SKM-1 (cell line): Measurements from ENCODE around the gene C4A.
"Not testable (repeated sequence)": the region's sequence is repeated elsewhere in the genome, so short reads cannot be mapped to it uniquely, and the experiment has no call there.

Experiments
- DNase-seq: peaks from one replicate; lab custom pipeline; 2025; ENCODE audit not compliant: unreplicated experiment; lab: John Stamatoyannopoulos, UW

Gene C4A

GRCh38 chr6:31981744-31982143 is at the start of gene C4A:
Gene C4A (plus strand): TSS chr6:31982057. CDS start chr6:31982108, 51 bp downstream.
- DNase-seq, result not testable (repeated sequence)

GRCh38 chr6:31932137-31932536 is 49.7 kb upstream of the C4A start:
- DNase-seq, result not testable (repeated sequence)

GRCh38 chr6:31933537-31933936 is 48.3 kb upstream of the C4A start:
- DNase-seq, result no peak

- DNase-seq, result no peak
Measured at GRCh38 chr6:31935021-31935420, 46.8 kb upstream of the C4A start.

GRCh38 chr6:31935823-31936222 is 46.0 kb upstream of the C4A start:
- no peak for DNase-seq

GRCh38 chr6:31940256-31940664 is 41.6 kb upstream of the C4A start:
- DNase-seq, result no peak

- no peak for DNase-seq
Measured at GRCh38 chr6:31943742-31944141, 38.1 kb upstream of the C4A start.

- DNase-seq, result no peak
Measured at GRCh38 chr6:31945154-31945506, 36.7 kb upstream of the C4A start.

- no peak for DNase-seq
Measured at GRCh38 chr6:31945507-31946369, 36.1 kb upstream of the C4A start, which contains the start of gene CFB. Gene CFB (plus strand): TSS chr6:31946095. CDS start chr6:31946222, 127 bp downstream.

GRCh38 chr6:31946370-31946885 is 35.4 kb upstream of the C4A start:
- DNase-seq, result no peak

- no peak for DNase-seq
Measured at GRCh38 chr6:31947070-31947675, 34.7 kb upstream of the C4A start.

GRCh38 chr6:31947864-31948263 is 34.0 kb upstream of the C4A start:
- no peak for DNase-seq

- no peak for DNase-seq
Measured at GRCh38 chr6:31948306-31948705, 33.6 kb upstream of the C4A start.

- no peak for DNase-seq
Measured at GRCh38 chr6:31948753-31949413, 33.0 kb upstream of the C4A start.

GRCh38 chr6:31949926-31950548 is 31.8 kb upstream of the C4A start:
- no peak for DNase-seq

GRCh38 chr6:31952140-31952805 is 29.6 kb upstream of the C4A start:
- no peak for DNase-seq

- DNase-seq, result no peak
Measured at GRCh38 chr6:31952890-31953289, 29.0 kb upstream of the C4A start.

- no peak for DNase-seq
Measured at GRCh38 chr6:31954511-31954910, 27.3 kb upstream of the C4A start.

- no peak for DNase-seq
Measured at GRCh38 chr6:31956796-31957195, 25.1 kb upstream of the C4A start.

- DNase-seq, result no peak
Measured at GRCh38 chr6:31958412-31958740, 23.5 kb upstream of the C4A start.
